ENCODE measurements around the gene NANP.

Gene NANP

DNA sequence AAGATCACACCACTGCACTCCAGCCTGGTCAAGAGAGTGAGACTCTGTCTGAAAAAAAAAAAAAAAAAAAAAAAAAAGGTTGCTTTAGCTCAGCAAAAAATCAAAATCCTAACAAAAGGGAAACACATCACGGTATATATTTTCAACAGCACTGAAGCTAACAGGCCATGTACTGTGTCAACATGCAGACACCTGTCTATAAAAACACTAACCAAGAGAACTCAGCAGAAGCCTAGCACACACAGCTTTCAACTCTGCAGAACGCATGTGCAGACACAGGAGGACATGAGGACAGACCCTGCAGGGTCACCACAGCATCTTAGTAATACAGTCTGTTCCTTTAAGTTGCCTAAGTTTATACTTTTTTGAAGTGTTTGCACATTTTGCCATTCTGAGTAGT is 52.0 kb downstream of the NANP start:
- no peak for DNase-seq (ENCODE audit: low read depth in 3 of 3)

DNA sequence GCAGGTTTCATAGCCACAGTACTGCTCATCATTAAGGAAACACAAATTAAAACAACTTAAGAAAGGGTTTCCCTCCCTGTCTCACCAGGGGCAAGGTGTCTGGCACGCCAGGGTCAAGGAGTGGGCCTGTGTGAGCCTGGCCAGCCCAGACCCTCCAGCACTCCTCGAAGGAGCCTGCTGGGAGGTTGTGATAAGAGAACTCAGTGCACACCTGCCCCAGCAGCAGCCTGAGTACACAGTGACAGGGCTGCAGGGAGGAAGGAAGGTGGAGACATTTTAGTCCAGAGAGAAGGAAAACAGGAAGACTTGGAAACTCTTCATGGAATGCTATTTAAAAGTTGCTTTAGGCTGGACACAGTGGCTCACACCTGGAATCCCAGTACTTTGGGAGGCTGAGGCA is 52.6 kb downstream of the NANP start:
- no peak for DNase-seq (ENCODE audit: low read depth in 3 of 3)

DNA sequence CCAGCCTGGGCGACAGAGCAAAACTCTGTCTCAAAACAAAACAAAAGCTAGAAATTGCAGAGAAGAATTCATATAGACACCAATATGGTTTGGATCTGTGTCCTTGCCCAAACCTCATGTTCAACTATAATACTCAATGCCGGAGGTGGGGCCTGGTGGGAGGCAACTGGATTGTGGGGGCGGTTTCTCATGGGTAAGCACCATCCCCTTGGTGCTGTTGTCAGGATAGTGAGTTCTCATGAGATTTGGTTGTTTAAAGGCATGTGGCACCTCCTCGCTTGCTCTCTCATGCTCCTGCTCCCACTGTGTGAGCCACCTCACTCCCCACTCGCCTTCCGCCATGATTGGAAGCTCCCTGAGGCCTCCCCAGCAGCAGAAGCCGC is 53.7 kb downstream of the NANP start:
- DNase-seq (ENCODE audit: low read depth in 3 of 3) = no peak

DNA sequence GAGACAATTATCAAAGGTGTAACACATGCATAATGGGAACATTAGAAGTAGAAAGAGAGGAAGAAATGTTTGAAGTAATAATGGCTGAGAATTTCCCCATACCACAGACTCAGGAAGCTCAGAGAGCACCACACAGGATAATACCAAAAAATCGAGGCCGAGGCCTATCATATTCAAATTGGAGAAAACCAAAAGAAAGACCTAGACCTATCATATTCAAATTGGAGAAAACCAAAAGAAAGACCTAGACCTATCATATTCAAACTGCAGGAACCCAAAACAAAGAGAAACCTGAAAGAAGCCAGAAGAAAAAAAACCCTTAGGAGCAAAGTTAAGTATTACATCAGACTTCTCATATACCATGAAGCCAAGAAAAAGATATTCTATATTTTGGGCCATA is 56.5 kb downstream of the NANP start:
- no peak for DNase-seq (ENCODE audit: low read depth in 3 of 3)

DNA sequence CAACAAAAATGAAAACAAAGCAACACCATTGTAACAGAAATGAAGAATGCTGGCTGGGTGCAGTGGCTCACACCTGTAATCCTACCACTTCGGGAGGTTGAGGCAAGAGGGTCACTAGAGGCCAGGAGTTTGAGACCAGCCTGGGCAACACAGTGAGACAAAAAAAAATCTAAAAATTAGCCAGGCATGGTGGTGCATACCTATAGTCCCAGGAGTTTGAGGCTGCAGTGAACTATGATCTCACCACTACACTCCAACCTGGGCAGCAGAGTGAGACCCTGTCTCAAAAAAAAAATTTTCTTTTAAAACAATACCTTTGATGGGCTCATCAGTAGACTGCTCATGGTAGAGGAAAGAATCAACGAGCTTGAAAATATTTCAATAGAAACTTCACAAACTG is 57.0 kb downstream of the NANP start:
- DNase-seq (ENCODE audit: low read depth in 3 of 3) = no peak

DNA sequence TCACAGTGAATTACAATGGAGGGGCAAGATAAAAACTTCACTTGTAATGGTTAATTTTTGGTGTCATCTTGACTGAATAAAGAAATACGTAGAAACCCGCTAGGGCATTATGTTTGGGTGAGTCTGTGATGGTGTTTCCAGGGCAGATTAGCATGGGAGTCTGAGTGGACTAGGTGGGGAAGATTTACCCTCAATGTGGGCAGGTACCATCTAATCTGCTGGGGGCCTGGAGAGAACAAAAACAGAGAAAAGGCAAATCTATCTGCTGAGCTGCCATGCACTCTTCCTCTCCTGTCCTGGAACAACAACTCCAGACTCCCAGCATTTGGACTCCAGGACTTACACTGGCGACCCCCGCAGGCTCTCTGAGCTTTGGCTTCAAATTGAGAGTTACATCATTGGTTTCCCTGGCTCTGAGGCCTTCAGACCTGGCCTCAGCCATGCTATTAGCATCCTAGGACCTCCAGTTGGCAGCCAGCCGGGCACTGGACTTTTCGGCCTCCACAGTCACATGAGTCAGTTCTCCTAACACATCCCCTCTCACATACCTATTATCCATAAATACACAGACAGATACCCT is 58.1 kb downstream of the NANP start:
- no peak for DNase-seq (ENCODE audit: low read depth in 3 of 3)

DNA sequence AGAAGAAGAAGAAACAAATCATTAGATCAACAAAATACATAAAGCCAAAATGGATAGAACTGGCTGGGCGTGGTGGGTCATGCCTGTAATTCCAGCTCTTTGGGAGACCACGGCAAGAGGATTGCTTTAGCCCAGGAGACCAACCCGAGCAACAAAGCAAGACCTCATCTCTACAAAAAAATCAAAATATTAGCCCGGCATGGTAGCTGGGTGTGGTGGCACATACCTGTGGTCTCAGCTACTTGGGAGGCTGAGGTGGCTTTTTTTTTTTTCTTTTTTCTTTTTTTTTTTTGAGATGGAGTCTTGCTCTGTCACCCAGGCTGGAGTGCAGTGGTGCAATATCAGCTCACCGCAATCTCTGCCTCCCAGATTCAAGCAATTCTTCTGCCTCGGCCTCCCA is 59.9 kb downstream of the NANP start:
- no peak for DNase-seq (ENCODE audit: low read depth in 3 of 3)

DNA sequence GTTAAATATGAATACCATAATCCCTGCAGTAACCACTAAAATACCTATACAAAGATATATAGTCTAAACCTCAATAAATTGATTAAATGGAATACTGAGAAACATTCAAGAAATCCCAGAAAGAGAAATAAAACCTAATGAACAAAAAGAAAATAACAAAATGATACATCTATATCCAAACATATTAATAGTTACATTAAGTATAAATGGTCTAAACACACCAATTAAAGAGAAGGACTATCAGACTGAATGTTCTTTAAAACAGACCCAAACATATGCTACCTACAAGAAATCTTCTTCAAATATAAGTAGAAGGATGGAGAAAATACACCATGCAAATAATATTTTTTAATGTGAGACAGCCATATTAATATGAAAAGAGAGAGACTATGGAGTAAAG is 60.5 kb downstream of the NANP start:
- DNase-seq (ENCODE audit: low read depth in 3 of 3) = no peak
